SK-N-SH treated with all-trans-retinoic acid at 6 μM for 48 hours (cell line): Measurements from ENCODE around the gene EIF2B4.

Experiments
- ARNTL ChIP-seq: fragments of 450-650 bp; formaldehyde crosslinking; IDR thresholded peaks from 2 replicates; pipeline ENCODE4 v1.5.0; 2020; ENCODE audit warnings: low read depth, mild to moderate bottlenecking, moderate library complexity, borderline replicate concordance
- BACH2 ChIP-seq: fragments of 250-450 bp; sonication (Bioruptor Pico); IDR thresholded peaks from 2 replicates; pipeline ENCODE4 v1.9.0; 2021; ENCODE audit warnings: mild to moderate bottlenecking, borderline replicate concordance
- CREB5 ChIP-seq: fragments of 250-450 bp; sonication (Bioruptor Pico); IDR thresholded peaks from 2 replicates; pipeline ENCODE4 v1.5.1; 2020; ENCODE audit warnings: low read depth, mild to moderate bottlenecking, moderate library complexity
- OSR1 ChIP-seq: fragments of 250-450 bp; sonication (Bioruptor Pico); IDR thresholded peaks from 2 replicates; pipeline ENCODE4 v1.8.0; 2022; ENCODE audit warnings: moderate library complexity, mild to moderate bottlenecking, inconsistent platforms
- PATZ1 ChIP-seq: fragments of 250-450 bp; sonication (Bioruptor Pico); IDR thresholded peaks from 2 replicates; pipeline ENCODE4 v1.8.0; 2020; ENCODE audit warnings: mild to moderate bottlenecking, moderate library complexity, borderline replicate concordance
- PPARA ChIP-seq: fragments of 250-450 bp; sonication (Bioruptor Pico); IDR thresholded peaks from 2 replicates; pipeline ENCODE4 v1.5.0; 2020; ENCODE audit warnings: mild to moderate bottlenecking, borderline replicate concordance
- RARB ChIP-seq: fragments of 250-450 bp; sonication (Bioruptor Pico); IDR thresholded peaks from 2 replicates; pipeline ENCODE4 v1.8.0; 2021; ENCODE audit warnings: mild to moderate bottlenecking, moderate library complexity
- SNAI2 ChIP-seq: fragments of 250-450 bp; sonication (Bioruptor Pico); IDR thresholded peaks from 2 replicates; pipeline ENCODE4 v1.5.0; 2020; ENCODE audit warnings: mild to moderate bottlenecking, moderate library complexity
- TCF4 ChIP-seq: fragments of 250-450 bp; sonication (Bioruptor Pico); IDR thresholded peaks from 2 replicates; pipeline ENCODE4 v1.8.0; 2021; ENCODE audit warnings: mild to moderate bottlenecking, moderate library complexity, borderline replicate concordance
- ZFP3 ChIP-seq: fragments of 250-450 bp; sonication (Bioruptor Pico); IDR thresholded peaks from 2 replicates; pipeline ENCODE4 v1.5.0; 2020; ENCODE audit warnings: mild to moderate bottlenecking, moderate library complexity
- ZNF8 ChIP-seq: fragments of 450-650 bp; formaldehyde crosslinking; IDR thresholded peaks from 2 replicates; pipeline ENCODE4 v1.5.0; 2020; ENCODE audit warnings: mild to moderate bottlenecking, moderate library complexity

GRCh38 chr2:27363933-27364332, 6.2 kb downstream of the EIF2B4 start:
- no peak for TF ChIP-seq PATZ1
- no peak for TF ChIP-seq ARNTL (CRISPR knock-in tag)
- no peak for TF ChIP-seq PPARA (CRISPR knock-in tag)
- no peak for TF ChIP-seq RARB (CRISPR knock-in tag)
- no peak for TF ChIP-seq BACH2 (CRISPR knock-in tag)
- no peak for TF ChIP-seq SNAI2 (CRISPR knock-in tag)
- no peak for TF ChIP-seq ZNF8 (CRISPR knock-in tag)
- no peak for TF ChIP-seq OSR1 (CRISPR knock-in tag)
- no peak for TF ChIP-seq ZFP3 (CRISPR knock-in tag)
- no peak for TF ChIP-seq CREB5 (CRISPR knock-in tag)
- TF ChIP-seq TCF4 (CRISPR knock-in tag) = no peak
